HG02885 (cell line): Measurements from ENCODE around the gene RHBDL1.
A peak's percentile ranks its signal among the peaks of the same experiment; 100 is the strongest.

Experiments used
- ATAC-seq: cut with Tn5 transposase; IDR thresholded peaks from one replicate; pipeline ENCODE4 v1.9.1; 2021; ENCODE audit warnings: mild to moderate bottlenecking; ENCODE audit not compliant: unreplicated experiment, poor library complexity

RHBDL1 gene

DNA sequence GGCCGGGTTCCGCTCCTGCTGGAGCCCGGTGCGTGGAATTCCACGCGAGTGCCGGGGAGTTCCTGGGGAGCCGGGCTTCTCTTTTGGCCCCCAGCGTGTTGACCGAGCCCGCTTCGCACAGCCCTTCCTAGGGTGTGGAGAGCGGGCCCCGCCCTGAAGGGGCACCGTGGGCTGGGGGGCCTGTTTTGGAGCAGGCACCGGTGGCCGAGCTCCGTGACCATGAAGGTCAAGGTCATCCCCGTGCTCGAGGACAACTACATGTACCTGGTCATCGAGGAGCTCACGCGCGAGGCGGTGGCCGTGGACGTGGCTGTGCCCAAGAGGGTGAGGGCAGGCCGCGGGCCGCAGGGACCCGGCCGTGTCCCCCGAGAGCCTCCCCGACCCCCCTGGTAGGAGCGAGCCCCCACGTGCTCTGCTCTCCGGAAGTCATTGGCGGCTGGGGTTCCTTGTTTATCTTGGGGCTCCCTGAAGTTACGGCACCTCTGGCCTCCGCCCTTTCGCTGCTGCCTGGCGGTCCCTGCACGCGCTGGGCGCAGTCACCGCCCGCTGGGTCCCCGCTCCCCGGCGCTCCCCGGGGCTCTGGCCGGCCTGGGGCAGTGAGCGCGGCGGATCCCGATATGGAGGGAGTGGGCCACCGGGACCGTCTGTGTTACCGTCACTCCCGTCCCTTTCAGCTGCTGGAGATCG is 52.0 kb downstream of the RHBDL1 start:
- peak; percentile 12 for ATAC-seq
